Spleen (tissue), 7 donors: ENCODE measurements around the gene OR52W1.
A peak's percentile ranks its signal among the peaks of the same experiment; 100 is the strongest.

Experiments
- POLR2A ChIP-seq, 3 donors: fragments of 450-650 bp; IDR thresholded peaks; one replicate each; pipeline ENCODE4 v1.5.1; 2017; ENCODE audit warnings: antibody characterized with exemption in 3 of 3, mild to moderate bottlenecking in 1 of 3
- POLR2AphosphoS5 ChIP-seq, 3 donors: sonication (generic); formaldehyde crosslinking; IDR thresholded peaks; one replicate each; pipeline ENCODE4 v1.5.1; 2017; ENCODE audit warnings: antibody characterized with exemption in 3 of 3
- TF ChIP-seq, protein P1 (sequence below), 11 experiments: fragments of 200-600 bp in 7 of 11; fragments of 450-650 bp in 4 of 11; sonication (generic) in 4 of 11; IDR thresholded peaks in 8 of 11; conservative IDR thresholded peaks in 3 of 11; 1 replicate in 7 of 11; 2 replicates in 4 of 11; pipeline versions ENCODE4 v1.4.0 to v1.8.0; 2016 to 2021; ENCODE audit warnings: antibody characterized with exemption in 11 of 11, inconsistent platforms in 4 of 11, mild to moderate bottlenecking in 1 of 11
- donor health status: DM: no; HTN: no; CAD: no; lungs with moderate emphysema.
- donor health status: DM: no; HTN: no; CAD: no.
- donor health status: DM: no; HTN: no; CAD: no.

- TF ChIP-seq, protein P1, sequence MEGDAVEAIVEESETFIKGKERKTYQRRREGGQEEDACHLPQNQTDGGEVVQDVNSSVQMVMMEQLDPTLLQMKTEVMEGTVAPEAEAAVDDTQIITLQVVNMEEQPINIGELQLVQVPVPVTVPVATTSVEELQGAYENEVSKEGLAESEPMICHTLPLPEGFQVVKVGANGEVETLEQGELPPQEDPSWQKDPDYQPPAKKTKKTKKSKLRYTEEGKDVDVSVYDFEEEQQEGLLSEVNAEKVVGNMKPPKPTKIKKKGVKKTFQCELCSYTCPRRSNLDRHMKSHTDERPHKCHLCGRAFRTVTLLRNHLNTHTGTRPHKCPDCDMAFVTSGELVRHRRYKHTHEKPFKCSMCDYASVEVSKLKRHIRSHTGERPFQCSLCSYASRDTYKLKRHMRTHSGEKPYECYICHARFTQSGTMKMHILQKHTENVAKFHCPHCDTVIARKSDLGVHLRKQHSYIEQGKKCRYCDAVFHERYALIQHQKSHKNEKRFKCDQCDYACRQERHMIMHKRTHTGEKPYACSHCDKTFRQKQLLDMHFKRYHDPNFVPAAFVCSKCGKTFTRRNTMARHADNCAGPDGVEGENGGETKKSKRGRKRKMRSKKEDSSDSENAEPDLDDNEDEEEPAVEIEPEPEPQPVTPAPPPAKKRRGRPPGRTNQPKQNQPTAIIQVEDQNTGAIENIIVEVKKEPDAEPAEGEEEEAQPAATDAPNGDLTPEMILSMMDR (IDR thresholded peaks at IDR 0.05 in 8 of 11, conservative IDR thresholded peaks at IDR 0.05 in 3 of 11): peak in 4 of 11 experiments; percentile 21 to 54 (median 44)
- peak; percentile 91 to 96 (median 93) for TF ChIP-seq POLR2AphosphoS5 (IDR thresholded peaks at IDR 0.05)
- peak in 1 of 3 donors; percentile 14 for TF ChIP-seq POLR2A (IDR thresholded peaks at IDR 0.05)
Observed at GRCh38 chr11:6234387-6235107, 35.5 kb downstream of the OR52W1 start, which contains the start of gene FHIP1B.
